Activated CD4-positive, alpha-beta T cell treated with anti-CD3 and anti-CD28 coated beads, Interleukin-2, amount 50 U/mL, for 48 hours (primary cell): ENCODE measurements around the gene PARD3B.

Source experiments
- DNase-seq, 2 experiments: peaks; one replicate each; pipeline ENCODE4 v3.0.0-alpha.2; 2020

Gene PARD3B

GRCh38 chr2:205494537-205495235, 949.4 kb downstream of the PARD3B start:
- no peak for DNase-seq

GRCh38 chr2:205495819-205496218, 950.5 kb downstream of the PARD3B start:
- DNase-seq, result no peak

- DNase-seq, result no peak
Observed at GRCh38 chr2:205496370-205496769, 951.1 kb downstream of the PARD3B start.

GRCh38 chr2:205496772-205497171, 951.5 kb downstream of the PARD3B start:
- no peak for DNase-seq

- DNase-seq, result no peak
Observed at GRCh38 chr2:205499006-205499405, 953.7 kb downstream of the PARD3B start.

GRCh38 chr2:205500065-205500464, 954.8 kb downstream of the PARD3B start:
- no peak for DNase-seq

- DNase-seq, result no peak
Observed at GRCh38 chr2:205500951-205501350, 955.7 kb downstream of the PARD3B start.

GRCh38 chr2:205501826-205502225, 956.6 kb downstream of the PARD3B start:
- no peak for DNase-seq

- DNase-seq, result no peak
Observed at GRCh38 chr2:205505371-205505770, 960.1 kb downstream of the PARD3B start.

GRCh38 chr2:205509655-205510054, 964.4 kb downstream of the PARD3B start:
- no peak for DNase-seq

GRCh38 chr2:205510345-205510744, 965.1 kb downstream of the PARD3B start:
- no peak for DNase-seq

GRCh38 chr2:205511221-205511620, 965.9 kb downstream of the PARD3B start:
- DNase-seq, result no peak

- no peak for DNase-seq
Observed at GRCh38 chr2:205511641-205512040, 966.4 kb downstream of the PARD3B start.

- no peak for DNase-seq
Observed at GRCh38 chr2:205520311-205520710, 975.0 kb downstream of the PARD3B start.

GRCh38 chr2:205524656-205525055, 979.4 kb downstream of the PARD3B start:
- no peak for DNase-seq

GRCh38 chr2:205527801-205528200, 982.5 kb downstream of the PARD3B start:
- no peak for DNase-seq

GRCh38 chr2:205531072-205531471, 985.8 kb downstream of the PARD3B start:
- no peak for DNase-seq

GRCh38 chr2:205531489-205532148, 986.3 kb downstream of the PARD3B start:
- no peak for DNase-seq

- no peak for DNase-seq
Observed at GRCh38 chr2:205535001-205535400, 989.7 kb downstream of the PARD3B start.

- DNase-seq, result no peak
Observed at GRCh38 chr2:205539603-205540002, 994.3 kb downstream of the PARD3B start.

GRCh38 chr2:205540036-205540435, 994.8 kb downstream of the PARD3B start:
- no peak for DNase-seq

GRCh38 chr2:205543262-205543843, 998.1 kb downstream of the PARD3B start:
- no peak for DNase-seq

- no peak for DNase-seq
Observed at GRCh38 chr2:205543937-205544702, 998.8 kb downstream of the PARD3B start.
